Left ventricle myocardium superior (tissue), 1 donor: ENCODE results near the gene ZDHHC17. TPM values are rescaled to one million over a fixed set of nuclear protein-coding genes. Genes with fewer than 3 reads are reported as not detected.
"Not testable (repeated sequence)": the region's sequence is repeated elsewhere in the genome, so short reads cannot be mapped to it uniquely, and the experiment has no call there.

Experiments used
- ATAC-seq: fragments of 200-7000 bp; cut with Tn5 transposase; one replicate; pipeline ENCODE4 v1.9.1; 2020; ENCODE audit warnings: mild to moderate bottlenecking, moderate library complexity
- DNase-seq: peaks from one replicate; pipeline ENCODE4 v3.0.0-alpha.2; 2020
- intact Hi-C: fragments of 100-400 bp; cut with micrococcal nuclease; formaldehyde crosslinking; loops from one replicate; pipeline ENCODE4 v1.11.0; 2022
- total RNA-seq: library from RNA; stranded (reverse); fragmentation: NEBNext Ultra II Directional; extraction: Animal tissue kit (Norgen Biotek cat#: 25700); gene quantifications from one replicate; pipeline ENCODE4 v1.2.1, GENCODE V29; 2021
- donor health status: DM: no; HTN: yes; CAD: no; lungs with severe emphysema.

Gene ZDHHC17
- total RNA-seq, 1 donor from 2014 or later = 22.2 TPM

- intact Hi-C loops = no loop called here
Measured at GRCh38 chr12:76764856-76765255, 941 bp downstream of the ZDHHC17 start.

GRCh38 chr12:76765598-76765997 lies 1.7 kb downstream of the ZDHHC17 start:
- ATAC-seq = no peak
- intact Hi-C loops = no loop called here
- DNase-seq = no peak

More at GRCh38 chr12:76764856-76765255, 941 bp downstream of the ZDHHC17 start:
- DNase-seq (no peak), ATAC-seq (no peak)

GRCh38 chr12:76766161-76766560 lies 2.2 kb downstream of the ZDHHC17 start:
- intact Hi-C loops = no loop called here
- no peak for ATAC-seq
- DNase-seq = no peak

GRCh38 chr12:76768576-76768975 lies 4.7 kb downstream of the ZDHHC17 start:
- DNase-seq (no peak), ATAC-seq (no peak)
- intact Hi-C loops = no loop called here

- ATAC-seq = peak; percentile 30
- intact Hi-C loops = no loop called here
- no peak for DNase-seq
Measured at GRCh38 chr12:76777765-76778216, 13.9 kb downstream of the ZDHHC17 start.

- ATAC-seq (peak; percentile 31), DNase-seq (no peak)
- intact Hi-C loops = no loop called here
Measured at GRCh38 chr12:76778364-76778763, 14.4 kb downstream of the ZDHHC17 start.

GRCh38 chr12:76779310-76779709 lies 15.4 kb downstream of the ZDHHC17 start:
- intact Hi-C loops, DNase-seq, ATAC-seq: not testable (repeated sequence)

- ATAC-seq = no peak
- DNase-seq = no peak
- intact Hi-C loops = no loop called here
Measured at GRCh38 chr12:76781321-76781720, 17.4 kb downstream of the ZDHHC17 start.

GRCh38 chr12:76782526-76782925 lies 18.6 kb downstream of the ZDHHC17 start:
- no peak for ATAC-seq
- no peak for DNase-seq
- intact Hi-C loops = no loop called here

- DNase-seq (no peak), ATAC-seq (peak; percentile 55)
- intact Hi-C loops = no loop called here
Measured at GRCh38 chr12:76784600-76785051, 20.7 kb downstream of the ZDHHC17 start.

- intact Hi-C loops = no loop called here
- no peak for DNase-seq
Measured at GRCh38 chr12:76785407-76785806, 21.5 kb downstream of the ZDHHC17 start.

GRCh38 chr12:76786986-76787385 lies 23.1 kb downstream of the ZDHHC17 start:
- DNase-seq (no peak), ATAC-seq (peak; percentile 42)
- intact Hi-C loops = no loop called here

More at GRCh38 chr12:76785407-76785806, 21.5 kb downstream of the ZDHHC17 start:
- no peak for ATAC-seq

GRCh38 chr12:76787689-76788088 lies 23.8 kb downstream of the ZDHHC17 start:
- intact Hi-C loops = no loop called here
- no peak for DNase-seq

GRCh38 chr12:76789335-76790050 lies 25.6 kb downstream of the ZDHHC17 start:
- ATAC-seq (no peak), DNase-seq (no peak)
- intact Hi-C loops = no loop called here

More at GRCh38 chr12:76787689-76788088, 23.8 kb downstream of the ZDHHC17 start:
- ATAC-seq = no peak

- DNase-seq (no peak), ATAC-seq (peak; percentile 42)
- intact Hi-C loops = loop anchor here (1.0 kb wide), 1 partner anchor 169 kb away; no protein-coding TSS in a partner anchor
Measured at GRCh38 chr12:76790564-76791552, 26.9 kb downstream of the ZDHHC17 start.

- no peak for DNase-seq
- ATAC-seq = no peak
- intact Hi-C loops = no loop called here
Measured at GRCh38 chr12:76792828-76793227, 28.9 kb downstream of the ZDHHC17 start.

- DNase-seq (no peak), ATAC-seq (no peak)
- intact Hi-C loops = no loop called here
Measured at GRCh38 chr12:76798864-76799263, 34.9 kb downstream of the ZDHHC17 start.

- intact Hi-C loops = no loop called here
Measured at GRCh38 chr12:76799362-76799761, 35.4 kb downstream of the ZDHHC17 start.

GRCh38 chr12:76802060-76802459 lies 38.1 kb downstream of the ZDHHC17 start:
- ATAC-seq (no peak), DNase-seq (no peak)
- intact Hi-C loops = no loop called here

More at GRCh38 chr12:76799362-76799761, 35.4 kb downstream of the ZDHHC17 start:
- DNase-seq (no peak), ATAC-seq (no peak)
